Thyroid gland (tissue), 4 donors: ENCODE data around the gene XYLT2. TPM values are rescaled to one million over a fixed set of nuclear protein-coding genes. Genes with fewer than 3 reads are reported as not detected.

ENCODE experiments used
- DNase-seq, 2 donors: peaks; one replicate each; pipeline ENCODE4 v3.0.0-alpha.2; 2019
- H3K27ac ChIP-seq, 3 donors: fragments of 200-600 bp; sonication (generic); 1 replicate in 2 of 3; 2 replicates in 1 of 3; pipeline ENCODE4 v1.5.1; 2016 to 2019; ENCODE audit warnings: mild to moderate bottlenecking in 1 of 3, moderate library complexity in 1 of 3
- H3K27me3 ChIP-seq: fragments of 200-600 bp; sonication (generic); one replicate; pipeline ENCODE4 v1.5.1; 2019
- H3K36me3 ChIP-seq, 2 donors: fragments of 200-600 bp; sonication (generic); one replicate each; pipeline ENCODE4 v1.5.1; 2016 to 2019
- H3K4me1 ChIP-seq, 2 donors: fragments of 200-600 bp; sonication (generic); one replicate each; pipeline ENCODE4 v1.5.1; 2017 to 2019
- H3K4me3 ChIP-seq, 3 donors: fragments of 200-600 bp; sonication (generic); replicated peaks in 1 of 3; 1 replicate in 2 of 3; 2 replicates in 1 of 3; pipeline ENCODE4 v1.5.1; 2016; ENCODE audit warnings: mild to moderate bottlenecking in 1 of 3
- H3K9me3 ChIP-seq: fragments of 200-600 bp; sonication (generic); one replicate; pipeline ENCODE4 v1.5.1; 2017
- POLR2A ChIP-seq, 2 donors: fragments of 450-650 bp; IDR thresholded peaks; one replicate each; pipeline ENCODE4 v1.6.1; 2017; ENCODE audit warnings: antibody characterized with exemption in 2 of 2, mild to moderate bottlenecking in 2 of 2, moderate library complexity in 1 of 2
- WGBS, 2 donors: methylation state at CpG; one replicate each; pipeline ENCODE4 v1.1.5; 2017; 5-methylcytosine and 5-hydroxymethylcytosine counted together
- intact Hi-C: fragments of 100-400 bp; cut with DNase I; formaldehyde crosslinking; loops from one replicate; pipeline ENCODE4 v1.15.1; 2023
- total RNA-seq, 4 donors: library from RNA; depleted of rRNA; stranded (reverse); fragments of >200 nt; gene quantifications; one replicate each; pipeline ENCODE4 v1.2.3, GENCODE V29; 2016
- TF ChIP-seq, protein P1 (sequence below), 6 experiments: fragments of 200-600 bp in 3 of 6; fragments of 450-650 bp in 3 of 6; sonication (generic) in 3 of 6; IDR thresholded peaks; one replicate each; pipeline ENCODE4 v1.5.1; 2016 to 2019; ENCODE audit warnings: antibody characterized with exemption in 6 of 6, mild to moderate bottlenecking in 2 of 6, inconsistent platforms in 1 of 6, moderate library complexity in 1 of 6

The XYLT2 gene
- total RNA-seq, 4 donors from 2014 or later, result 22.4 to 33.4 (median 28.8) TPM

GRCh38 chr17:50352072-50352692 lies 6.3 kb downstream of the XYLT2 start:
- WGBS, 2 donors, result 84 to 92% methylated on average over 6 of the region's 6 CpGs
- no peak for DNase-seq
- TF ChIP-seq, protein P1, sequence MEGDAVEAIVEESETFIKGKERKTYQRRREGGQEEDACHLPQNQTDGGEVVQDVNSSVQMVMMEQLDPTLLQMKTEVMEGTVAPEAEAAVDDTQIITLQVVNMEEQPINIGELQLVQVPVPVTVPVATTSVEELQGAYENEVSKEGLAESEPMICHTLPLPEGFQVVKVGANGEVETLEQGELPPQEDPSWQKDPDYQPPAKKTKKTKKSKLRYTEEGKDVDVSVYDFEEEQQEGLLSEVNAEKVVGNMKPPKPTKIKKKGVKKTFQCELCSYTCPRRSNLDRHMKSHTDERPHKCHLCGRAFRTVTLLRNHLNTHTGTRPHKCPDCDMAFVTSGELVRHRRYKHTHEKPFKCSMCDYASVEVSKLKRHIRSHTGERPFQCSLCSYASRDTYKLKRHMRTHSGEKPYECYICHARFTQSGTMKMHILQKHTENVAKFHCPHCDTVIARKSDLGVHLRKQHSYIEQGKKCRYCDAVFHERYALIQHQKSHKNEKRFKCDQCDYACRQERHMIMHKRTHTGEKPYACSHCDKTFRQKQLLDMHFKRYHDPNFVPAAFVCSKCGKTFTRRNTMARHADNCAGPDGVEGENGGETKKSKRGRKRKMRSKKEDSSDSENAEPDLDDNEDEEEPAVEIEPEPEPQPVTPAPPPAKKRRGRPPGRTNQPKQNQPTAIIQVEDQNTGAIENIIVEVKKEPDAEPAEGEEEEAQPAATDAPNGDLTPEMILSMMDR (IDR thresholded peaks at IDR 0.05), result no peak
- no peak for TF ChIP-seq POLR2A (IDR thresholded peaks at IDR 0.05)
- peaks cover 2 to 6% of the 10 kb centered on the region in 2 donors for H3K4me1 ChIP-seq
- H3K4me3 ChIP-seq, result no peak overlapping the region
- intact Hi-C loops, result no loop called here
- no peak overlapping the region for H3K27ac ChIP-seq
- no peaks in the 10 kb centered on the region for H3K9me3 ChIP-seq
- H3K27me3 ChIP-seq, result no peaks in the 10 kb centered on the region
- peaks cover 15 to 25% of the 10 kb centered on the region in 2 donors for H3K36me3 ChIP-seq

DNA sequence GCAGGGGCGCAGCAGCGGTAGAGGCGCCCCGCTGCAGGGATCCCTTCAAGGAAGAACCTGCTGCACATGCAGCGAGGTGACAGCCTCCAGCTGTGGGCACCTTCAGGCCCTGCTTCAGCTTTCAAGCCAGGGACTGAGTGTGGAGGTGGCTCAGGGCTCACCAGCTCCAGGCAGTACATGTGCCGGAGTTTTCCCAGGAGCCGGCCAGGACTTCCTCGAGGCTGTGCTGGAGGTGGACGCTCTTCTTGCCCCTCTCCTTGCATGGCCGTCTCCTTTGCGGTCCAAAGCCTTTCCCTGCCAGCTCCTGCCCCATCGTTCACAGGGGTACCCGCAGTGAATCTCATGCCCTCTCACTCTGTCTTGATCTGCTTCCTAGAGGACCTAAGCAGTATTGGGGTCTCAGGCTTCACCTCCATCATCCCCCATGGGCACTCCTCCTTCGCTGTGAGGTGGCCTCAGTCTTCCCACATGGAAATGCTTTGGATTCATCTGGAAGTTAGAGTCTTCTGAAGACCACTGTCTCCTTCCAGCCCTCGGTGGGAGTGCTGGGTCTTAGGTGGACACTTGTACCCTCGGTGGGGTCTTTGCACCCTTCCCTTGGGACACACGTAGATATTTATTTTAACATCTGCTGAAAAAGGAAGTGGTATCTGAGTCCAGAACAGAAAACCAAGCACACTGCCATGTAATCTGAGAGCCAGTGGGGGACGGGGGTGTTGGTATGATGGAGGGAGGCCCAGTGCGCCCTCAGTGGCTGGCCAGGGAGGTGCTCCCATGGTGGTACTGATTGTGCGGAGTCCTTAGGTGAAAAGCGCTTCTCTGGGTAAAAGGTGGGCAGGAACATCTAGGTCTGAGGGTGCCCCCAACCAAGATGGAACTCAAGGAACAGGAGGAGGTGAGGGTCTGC lies 7.0 kb downstream of the XYLT2 start:
- intact Hi-C loops, result no loop called here
- DNase-seq, result no peak
- peaks cover 15 to 27% of the 10 kb centered on the region in 2 donors for H3K36me3 ChIP-seq
- no peak overlapping the region for H3K4me3 ChIP-seq
- no peak overlapping the region for H3K27ac ChIP-seq
- no peaks in the 10 kb centered on the region for H3K27me3 ChIP-seq
- WGBS, 2 donors, result 93 to 94% methylated on average over 21 of the region's 21 CpGs
- TF ChIP-seq, protein P1 (IDR thresholded peaks at IDR 0.05), result no peak
- TF ChIP-seq POLR2A (IDR thresholded peaks at IDR 0.05), result no peak
- no peaks in the 10 kb centered on the region for H3K4me1 ChIP-seq
- H3K9me3 ChIP-seq, result no peaks in the 10 kb centered on the region

DNA sequence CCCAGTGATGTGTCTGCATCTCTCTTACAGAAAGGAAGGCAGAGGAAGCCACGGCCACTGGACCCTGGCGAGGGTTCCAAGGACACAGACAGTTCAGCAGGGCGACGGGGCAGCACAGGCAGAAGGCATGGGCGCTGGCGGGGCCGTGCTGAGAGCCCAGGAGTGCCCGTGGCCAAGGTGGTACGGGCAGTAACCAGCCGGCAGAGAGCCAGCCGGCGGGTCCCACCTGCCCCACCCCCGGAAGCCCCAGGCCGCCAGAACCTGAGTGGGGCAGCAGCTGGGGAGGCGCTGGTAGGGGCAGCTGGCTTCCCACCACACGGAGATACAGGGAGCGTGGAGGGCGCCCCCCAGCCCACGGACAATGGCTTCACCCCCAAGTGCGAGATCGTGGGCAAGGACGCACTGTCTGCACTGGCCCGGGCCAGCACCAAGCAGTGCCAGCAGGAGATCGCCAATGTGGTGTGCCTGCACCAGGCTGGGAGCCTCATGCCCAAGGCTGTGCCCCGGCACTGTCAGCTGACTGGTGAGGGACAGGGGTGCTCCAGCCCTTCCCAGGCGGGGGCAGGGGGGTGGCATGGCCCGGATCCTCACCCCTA lies 7.8 kb downstream of the XYLT2 start:
- no peak for TF ChIP-seq POLR2A (IDR thresholded peaks at IDR 0.05)
- TF ChIP-seq, protein P1 (IDR thresholded peaks at IDR 0.05), result no peak
- 92 to 95% methylated on average over 19 to 27 of the region's 27 CpGs for WGBS, 2 donors
- Histone ChIP-seq H3K9me3 (no peaks in the 10 kb centered on the region), H3K36me3 (peaks cover 22 to 33% of the 10 kb centered on the region in 2 donors), H3K27me3 (no peaks in the 10 kb centered on the region), H3K27ac (no peak overlapping the region), H3K4me3 (no peak overlapping the region), H3K4me1 (no peaks in the 10 kb centered on the region)
- intact Hi-C loops, result no loop called here
- no peak for DNase-seq

DNA sequence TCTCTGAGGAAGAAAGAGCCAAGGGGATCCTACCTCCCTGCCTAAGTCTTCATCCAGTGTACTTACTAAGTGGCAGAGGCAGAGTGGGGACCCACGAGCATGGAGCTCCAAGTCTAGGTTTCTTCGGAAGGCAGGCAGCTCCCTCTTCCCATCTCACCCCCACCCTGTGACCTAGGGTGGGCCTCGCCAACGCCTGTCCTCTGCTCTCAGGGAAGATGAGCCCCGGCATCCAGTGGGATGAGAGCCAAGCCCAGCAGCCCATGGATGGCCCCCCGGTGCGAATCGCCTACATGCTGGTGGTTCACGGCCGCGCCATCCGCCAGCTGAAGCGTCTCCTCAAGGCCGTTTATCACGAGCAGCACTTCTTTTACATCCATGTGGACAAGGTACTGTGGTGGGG lies 8.3 kb downstream of the XYLT2 start:
- Histone ChIP-seq H3K4me3 (no peak overlapping the region), H3K36me3 (peaks cover 24 to 36% of the 10 kb centered on the region in 2 donors), H3K27ac (no peak overlapping the region), H3K4me1 (no peaks in the 10 kb centered on the region), H3K9me3 (no peaks in the 10 kb centered on the region), H3K27me3 (no peaks in the 10 kb centered on the region)
- WGBS, 2 donors, result 93 to 94% methylated on average over 13 to 15 of the region's 15 CpGs
- TF ChIP-seq, protein P1 (IDR thresholded peaks at IDR 0.05), result no peak
- no peak for TF ChIP-seq POLR2A (IDR thresholded peaks at IDR 0.05)
- DNase-seq, result no peak
- intact Hi-C loops, result no loop called here
